ENCODE data around the gene SH3PXD2B. TPM values are rescaled to one million over a fixed set of nuclear protein-coding genes. Genes with fewer than 3 reads are reported as not detected.
A peak's percentile ranks its signal among the peaks of the same experiment; 100 is the strongest.
"Not testable (repeated sequence)": the region's sequence is repeated elsewhere in the genome, so short reads cannot be mapped to it uniquely, and the experiment has no call there.

SH3PXD2B gene
- total RNA-seq, 1 donor from 2014 or later: 30.9 TPM

GRCh38 chr5:172413601-172414171, 40.6 kb downstream of the SH3PXD2B start:
- Histone ChIP-seq H3K9me3 (no peaks in the 10 kb centered on the region), H3K27ac (peak overlapping the region; percentile 98), H3K36me3 (no peaks in the 10 kb centered on the region), H3K4me1 (peaks cover 79% of the 10 kb centered on the region), H3K27me3 (no peaks in the 10 kb centered on the region), H3K4me3 (no peak overlapping the region)
- intact Hi-C loops (cut with DNase I): no loop called here
- DNase-seq (ENCODE audit: extremely low spot score in 2 of 2): peak in 1 of 2 donors; percentile 85
- TF ChIP-seq CTCF (IDR thresholded peaks at IDR 0.05) (no peak), POLR2AphosphoS5 (IDR thresholded peaks at IDR 0.05; ENCODE audit: insufficient read depth in 1 of 2, low read depth in 1 of 2) (no peak), POLR2A (IDR thresholded peaks at IDR 0.05) (no peak)

- intact Hi-C loops (cut with DNase I): no loop called here
- DNase-seq (ENCODE audit: extremely low spot score in 2 of 2): peak in 1 of 2 donors; percentile 99
- no peak overlapping the region for H3K4me3 ChIP-seq
- TF ChIP-seq POLR2AphosphoS5 (IDR thresholded peaks at IDR 0.05; ENCODE audit: insufficient read depth in 1 of 2, low read depth in 1 of 2) (peak; percentile 84 to 96), CTCF (IDR thresholded peaks at IDR 0.05) (no peak)
- no peaks in the 10 kb centered on the region for H3K27me3 ChIP-seq
- no peaks in the 10 kb centered on the region for H3K36me3 ChIP-seq
- peak overlapping the region; percentile 98 for H3K27ac ChIP-seq
- H3K9me3 ChIP-seq: no peaks in the 10 kb centered on the region
- peaks cover 77% of the 10 kb centered on the region for H3K4me1 ChIP-seq
These were observed 41.5 kb downstream of the SH3PXD2B start for GRCh38 chr5:172412724-172413286.

- H3K27me3 ChIP-seq: no peaks in the 10 kb centered on the region
- peak overlapping the region; percentile 98 for H3K27ac ChIP-seq
- intact Hi-C loops (cut with DNase I): no loop called here
- no peak for TF ChIP-seq POLR2A (IDR thresholded peaks at IDR 0.05)
- TF ChIP-seq POLR2AphosphoS5 (IDR thresholded peaks at IDR 0.05; ENCODE audit: insufficient read depth in 1 of 2, low read depth in 1 of 2): no peak
- no peak for TF ChIP-seq CTCF (IDR thresholded peaks at IDR 0.05)
- H3K9me3 ChIP-seq: no peaks in the 10 kb centered on the region
- peak in 1 of 2 donors; percentile 85 for DNase-seq (ENCODE audit: extremely low spot score in 2 of 2)
- H3K4me3 ChIP-seq: no peak overlapping the region
- peaks cover 76% of the 10 kb centered on the region for H3K4me1 ChIP-seq
- no peaks in the 10 kb centered on the region for H3K36me3 ChIP-seq
These were observed 42.7 kb downstream of the SH3PXD2B start for GRCh38 chr5:172411484-172412072.

GRCh38 chr5:172410662-172411483, 43.5 kb downstream of the SH3PXD2B start:
- H3K4me1 ChIP-seq: peaks cover 83% of the 10 kb centered on the region
- no peaks in the 10 kb centered on the region for H3K27me3 ChIP-seq
- H3K27ac ChIP-seq: peak overlapping the region; percentile 98
- no peak for DNase-seq (ENCODE audit: extremely low spot score in 2 of 2)
- no peaks in the 10 kb centered on the region for H3K9me3 ChIP-seq
- H3K36me3 ChIP-seq: peaks cover 0 to 3% of the 10 kb centered on the region in 2 donors
- no peak overlapping the region for H3K4me3 ChIP-seq
- intact Hi-C loops (cut with DNase I): no loop called here
- no peak for TF ChIP-seq POLR2A (IDR thresholded peaks at IDR 0.05)
- TF ChIP-seq POLR2AphosphoS5 (IDR thresholded peaks at IDR 0.05; ENCODE audit: insufficient read depth in 1 of 2, low read depth in 1 of 2): peak; percentile 3 to 80

- Histone ChIP-seq H3K9me3 (no peaks in the 10 kb centered on the region), H3K27me3 (no peaks in the 10 kb centered on the region), H3K27ac (peak overlapping the region; percentile 98), H3K4me1 (peaks cover 84% of the 10 kb centered on the region), H3K4me3 (no peak overlapping the region), H3K36me3 (peaks cover 0 to 10% of the 10 kb centered on the region in 2 donors)
- DNase-seq (ENCODE audit: extremely low spot score in 2 of 2): no peak
- intact Hi-C loops (cut with DNase I): no loop called here
- TF ChIP-seq POLR2A (IDR thresholded peaks at IDR 0.05) (no peak), CTCF (IDR thresholded peaks at IDR 0.05) (no peak), POLR2AphosphoS5 (IDR thresholded peaks at IDR 0.05; ENCODE audit: insufficient read depth in 1 of 2, low read depth in 1 of 2) (no peak)
These were observed 44.2 kb downstream of the SH3PXD2B start for GRCh38 chr5:172410160-172410559.

- peaks cover 0 to 17% of the 10 kb centered on the region in 2 donors for H3K36me3 ChIP-seq
- H3K4me3 ChIP-seq; DNase-seq (ENCODE audit: extremely low spot score in 2 of 2); intact Hi-C loops (cut with DNase I); H3K9me3 ChIP-seq; H3K27me3 ChIP-seq: not testable (repeated sequence)
- H3K4me1 ChIP-seq: peaks cover 83% of the 10 kb centered on the region
- H3K27ac ChIP-seq: peak overlapping the region; percentile 98
These were observed 44.8 kb downstream of the SH3PXD2B start for GRCh38 chr5:172409477-172409876.

Measured in vagina (tissue), 2 donors.